HepG2 (cell line): Measurements from ENCODE around the gene TBC1D5. TPM values are rescaled to one million over a fixed set of nuclear protein-coding genes. Genes with fewer than 3 reads are reported as not detected.

ENCODE experiments used
- ATAC-seq: fragments of 200-7000 bp; cut with Tn5 transposase; 3 replicates; pipeline ENCODE4 v1.9.1; 2020; ENCODE audit warnings: mild to moderate bottlenecking, moderate library complexity
- BruUV-seq: library from RNA; stranded (reverse); fragments of 400-500 nt; replicated peaks from 2 replicates; lab custom pipeline; 2021; lab: Mats Ljungman, UMichigan
- CTCF ChIA-PET: fragments of 300-600 bp; formaldehyde crosslinking; extraction: SDS; loops from one replicate; lab custom pipeline; 2021; ENCODE audit warnings: low total read pairs, inconsistent platforms, low intra/inter-chr PET ratio; lab: Yijun Ruan, JAX
- POLR2A ChIA-PET: fragments of 350-600 bp; sonication (Branson Sonifier 250); formaldehyde crosslinking; loops from one replicate; lab custom pipeline; 2020; ENCODE audit warnings: antibody characterized with exemption, inconsistent platforms; lab: Yijun Ruan, JAX
- DNase-seq: peaks from one replicate; pipeline ENCODE4 v3.0.0-alpha.2; 2015; ENCODE audit warnings: low spot score
- FAIRE-seq: peaks from 3 replicates; lab custom pipeline; 2011; peaks lifted over from hg19 to GRCh38; lab: Jason Lieb, UNC
- H2AFZ ChIP-seq: one replicate; pipeline ENCODE4 v1.6.1; 2011; ENCODE audit warnings: low read length, inconsistent platforms
- H3K27ac ChIP-seq: fragments of 300-600 bp; 3 replicates; pipeline ENCODE4 v1.8.0; 2011; ENCODE audit warnings: mixed run types, mild to moderate bottlenecking, mixed read lengths, low read length, inconsistent platforms; ENCODE audit not compliant: insufficient read depth; ENCODE audit errors: extremely low read length
- H3K27me3 ChIP-seq, 2 experiments: fragments of 200-600 bp in 1 of 2; 2 replicates in 1 of 2; 3 replicates in 1 of 2; pipeline versions ENCODE4 v1.6.0 to v1.8.0; 2011; ENCODE audit warnings: low read length in 2 of 2, mild to moderate bottlenecking in 2 of 2, moderate library complexity in 2 of 2, inconsistent platforms in 1 of 2; ENCODE audit not compliant: insufficient read depth in 2 of 2, control insufficient read depth in 1 of 2
- H3K36me3 ChIP-seq, 2 experiments: fragments of 200-600 bp in 1 of 2; replicated peaks in 1 of 2; 2 replicates in 1 of 2; 3 replicates in 1 of 2; pipeline versions ENCODE4 v1.5.1 to v1.8.0; 2011; ENCODE audit warnings: low read length in 2 of 2, inconsistent platforms in 1 of 2; ENCODE audit not compliant: insufficient read depth in 2 of 2, control insufficient read depth in 1 of 2
- H3K4me1 ChIP-seq: 2 replicates; pipeline ENCODE4 v1.5.1; 2012; ENCODE audit warnings: low read length, inconsistent platforms; ENCODE audit not compliant: insufficient read depth
- H3K4me2 ChIP-seq: 2 replicates; pipeline ENCODE4 v1.6.0; 2011; ENCODE audit warnings: low read depth, low read length, inconsistent platforms
- H3K4me3 ChIP-seq, 3 experiments: fragments of 200-600 bp in 1 of 3; sonication (generic), shearing (Covaris generic) in 1 of 3; replicated peaks in 1 of 3; 2 replicates each; pipeline ENCODE4 v1.5.1; 2011 to 2016; ENCODE audit warnings: low read length in 3 of 3, inconsistent platforms in 2 of 3, low read depth in 2 of 3, mild to moderate bottlenecking in 2 of 3, control low read depth in 1 of 3, mixed read lengths in 1 of 3; ENCODE audit not compliant: insufficient read depth in 1 of 3
- H3K79me2 ChIP-seq: one replicate; pipeline ENCODE4 v1.6.1; 2011; ENCODE audit warnings: low read length, inconsistent platforms; ENCODE audit not compliant: insufficient read depth
- H3K9ac ChIP-seq: 2 replicates; pipeline ENCODE4 v1.6.0; 2011; ENCODE audit warnings: mild to moderate bottlenecking, low read depth, low read length, inconsistent platforms; ENCODE audit not compliant: insufficient read depth
- H3K9me3 ChIP-seq: 2 replicates; pipeline ENCODE4 v1.5.1; 2012; ENCODE audit warnings: mild to moderate bottlenecking, low read length
- H4K20me1 ChIP-seq: 2 replicates; pipeline ENCODE4 v1.6.0; 2011; ENCODE audit warnings: inconsistent platforms, mild to moderate bottlenecking, low read length, moderate library complexity; ENCODE audit not compliant: insufficient read depth
- ARID2 ChIP-seq: sonication (generic); formaldehyde crosslinking; IDR thresholded peaks from 2 replicates; pipeline ENCODE4 v1.8.1; 2022; ENCODE audit warnings: mild to moderate bottlenecking, missing genetic modification reagents, borderline replicate concordance
- DNMT1 ChIP-seq: sonication (generic); formaldehyde crosslinking; IDR thresholded peaks from 2 replicates; pipeline ENCODE4 v1.5.1; 2020; ENCODE audit warnings: mild to moderate bottlenecking, missing genetic modification reagents
- EHMT2 ChIP-seq: fragments of 200-600 bp; sonication (generic); IDR thresholded peaks from 2 replicates; pipeline ENCODE4 v1.7.0; 2017; ENCODE audit warnings: antibody characterized with exemption, low read depth, low read length, borderline replicate concordance
- HNRNPUL1 ChIP-seq: fragments of 200-400 bp; formaldehyde crosslinking; IDR thresholded peaks from 2 replicates; pipeline ENCODE4 v1.6.1; 2017; ENCODE audit warnings: low read depth, mild to moderate bottlenecking, low read length, moderate library complexity
- HOXA3 ChIP-seq: sonication (generic); formaldehyde crosslinking; IDR thresholded peaks from 2 replicates; pipeline ENCODE4 v1.5.0; 2020; ENCODE audit warnings: missing genetic modification reagents
- LBX2 ChIP-seq: sonication (generic); formaldehyde crosslinking; IDR thresholded peaks from 2 replicates; pipeline ENCODE4 v1.5.0; 2020; ENCODE audit warnings: missing genetic modification reagents, mild to moderate bottlenecking, borderline replicate concordance
- MXI1 ChIP-seq: IDR thresholded peaks from 3 replicates; pipeline ENCODE4 v1.6.1; 2012; ENCODE audit warnings: low read depth, low read length, inconsistent platforms, borderline replicate concordance
- TSC22D2 ChIP-seq: sonication (generic); formaldehyde crosslinking; IDR thresholded peaks from 2 replicates; pipeline ENCODE4 v1.5.1; 2020; ENCODE audit warnings: missing genetic modification reagents, mild to moderate bottlenecking, borderline replicate concordance
- ZNF788 ChIP-seq: sonication (generic); formaldehyde crosslinking; IDR thresholded peaks from 2 replicates; pipeline ENCODE4 v1.5.0; 2020; ENCODE audit warnings: mild to moderate bottlenecking, missing genetic modification reagents, borderline replicate concordance
- WGBS: methylation state at CpG from one replicate; pipeline ENCODE4 v1.1.6; 2017; ENCODE audit warnings: low lambda C conversion rate; 5-methylcytosine and 5-hydroxymethylcytosine counted together
- in situ Hi-C: cut with HindIII; loops from 2 replicates; pipeline ENCODE4 v1.10.0; 2017; ENCODE audit warnings: low pct_unique_long_range_greater_than_20kb; ENCODE audit not compliant: extremely low pct_ligation_motif_present
- intact Hi-C: fragments of 100-400 bp; cut with micrococcal nuclease; formaldehyde crosslinking; loops from one replicate; pipeline ENCODE4 v1.10.0; 2022; ENCODE audit not compliant: unreplicated experiment
- polyA plus RNA-seq, 8 experiments: library from polyadenylated mRNA; depleted of rRNA in 3 of 8; stranded (reverse) in 7 of 8; unstranded in 1 of 8; fragments of >200 nt; fragmentation: Illumina TruSeq in 4 of 8; extraction: Trizol in 4 of 8; gene quantifications; 2 replicates each; pipeline versions ENCODE4 v1.2.1 to v1.2.3, GENCODE V29; 2011 to 2016; ENCODE audit warnings: low read depth in 4 of 8, missing spikeins in 1 of 8, mixed read lengths in 1 of 8; ENCODE audit not compliant: insufficient read depth in 1 of 8
- total RNA-seq, 5 experiments: library from RNA; depleted of rRNA; stranded (reverse); fragments of >200 nt; fragmentation: Illumina TruSeq; extraction: Trizol; gene quantifications; 2 replicates each; pipeline ENCODE4 v1.2.3, GENCODE V29; 2016; ENCODE audit warnings: low read depth in 1 of 5
- TF ChIP-seq, protein P1 (sequence below): sonication (generic); formaldehyde crosslinking; IDR thresholded peaks from 2 replicates; pipeline ENCODE4 v1.4.0; 2020; ENCODE audit warnings: missing genetic modification reagents, low read depth, mild to moderate bottlenecking, borderline replicate concordance
- TF ChIP-seq, protein P2 (sequence below): sonication (generic); formaldehyde crosslinking; IDR thresholded peaks from 2 replicates; pipeline ENCODE4 v1.5.0; 2020; ENCODE audit warnings: mild to moderate bottlenecking, missing genetic modification reagents, borderline replicate concordance
- TF ChIP-seq, protein P3 (sequence below): sonication (generic); formaldehyde crosslinking; IDR thresholded peaks from 2 replicates; pipeline ENCODE4 v1.8.0; 2022; ENCODE audit warnings: missing genetic modification reagents, low read depth, mild to moderate bottlenecking, borderline replicate concordance

Gene TBC1D5
- total and polyA plus RNA-seq, 2 of the 13 experiments (the other 11 are each of a cell fraction or from before 2014, with no cell fraction given), result 19.2 to 33.3 TPM

- TF ChIP-seq, protein P1, sequence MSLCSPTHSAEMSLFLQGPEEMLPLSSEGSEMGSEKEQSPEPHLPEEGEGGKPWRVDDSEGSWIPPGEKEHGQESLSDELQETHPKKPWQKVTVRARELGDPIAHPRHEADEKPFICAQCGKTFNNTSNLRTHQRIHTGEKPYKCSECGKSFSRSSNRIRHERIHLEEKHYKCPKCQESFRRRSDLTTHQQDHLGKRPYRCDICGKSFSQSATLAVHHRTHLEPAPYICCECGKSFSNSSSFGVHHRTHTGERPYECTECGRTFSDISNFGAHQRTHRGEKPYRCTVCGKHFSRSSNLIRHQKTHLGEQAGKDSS (CRISPR knock-in tag), result no peak
- TF ChIP-seq MXI1 (no peak), HOXA3 (CRISPR knock-in tag) (no peak)
Measured at GRCh38 chr3:17749705-17750293, 7.4 kb upstream of the TBC1D5 start (continued).

- in situ Hi-C loops, result no loop called here
- ATAC-seq (peak; percentile 46), FAIRE-seq (no peak), DNase-seq (no peak)
- Histone ChIP-seq H3K4me2 (peak overlapping the region; percentile 73), H4K20me1 (no peaks in the 10 kb centered on the region), H3K4me3 (peak overlapping the region in 2 of 3 experiments; percentile 40 to 43; a peak in 2 of 6 replicates), H3K36me3 (no peaks in the 10 kb centered on the region), H3K79me2 (no peaks in the 10 kb centered on the region), H3K4me1 (peaks cover 56% of the 10 kb centered on the region), H3K27me3 (no peaks in the 10 kb centered on the region), H2AFZ (peak overlapping the region; percentile 48), H3K9me3 (no peaks in the 10 kb centered on the region), H3K9ac (no peak overlapping the region), H3K27ac (no peak overlapping the region)
- ChIA-PET CTCF (no interaction called here), POLR2A (no interaction called here)
- 73% methylated on average over 1 of the region's 1 CpG for WGBS
- intact Hi-C loops, result no loop called here
- TF ChIP-seq DNMT1 (CRISPR knock-in tag), result no peak
- TF ChIP-seq ARID2, result no peak
- no peak for TF ChIP-seq ZNF788 (CRISPR knock-in tag)
- TF ChIP-seq HOXA3 (CRISPR knock-in tag), result no peak
- TF ChIP-seq, protein P2, sequence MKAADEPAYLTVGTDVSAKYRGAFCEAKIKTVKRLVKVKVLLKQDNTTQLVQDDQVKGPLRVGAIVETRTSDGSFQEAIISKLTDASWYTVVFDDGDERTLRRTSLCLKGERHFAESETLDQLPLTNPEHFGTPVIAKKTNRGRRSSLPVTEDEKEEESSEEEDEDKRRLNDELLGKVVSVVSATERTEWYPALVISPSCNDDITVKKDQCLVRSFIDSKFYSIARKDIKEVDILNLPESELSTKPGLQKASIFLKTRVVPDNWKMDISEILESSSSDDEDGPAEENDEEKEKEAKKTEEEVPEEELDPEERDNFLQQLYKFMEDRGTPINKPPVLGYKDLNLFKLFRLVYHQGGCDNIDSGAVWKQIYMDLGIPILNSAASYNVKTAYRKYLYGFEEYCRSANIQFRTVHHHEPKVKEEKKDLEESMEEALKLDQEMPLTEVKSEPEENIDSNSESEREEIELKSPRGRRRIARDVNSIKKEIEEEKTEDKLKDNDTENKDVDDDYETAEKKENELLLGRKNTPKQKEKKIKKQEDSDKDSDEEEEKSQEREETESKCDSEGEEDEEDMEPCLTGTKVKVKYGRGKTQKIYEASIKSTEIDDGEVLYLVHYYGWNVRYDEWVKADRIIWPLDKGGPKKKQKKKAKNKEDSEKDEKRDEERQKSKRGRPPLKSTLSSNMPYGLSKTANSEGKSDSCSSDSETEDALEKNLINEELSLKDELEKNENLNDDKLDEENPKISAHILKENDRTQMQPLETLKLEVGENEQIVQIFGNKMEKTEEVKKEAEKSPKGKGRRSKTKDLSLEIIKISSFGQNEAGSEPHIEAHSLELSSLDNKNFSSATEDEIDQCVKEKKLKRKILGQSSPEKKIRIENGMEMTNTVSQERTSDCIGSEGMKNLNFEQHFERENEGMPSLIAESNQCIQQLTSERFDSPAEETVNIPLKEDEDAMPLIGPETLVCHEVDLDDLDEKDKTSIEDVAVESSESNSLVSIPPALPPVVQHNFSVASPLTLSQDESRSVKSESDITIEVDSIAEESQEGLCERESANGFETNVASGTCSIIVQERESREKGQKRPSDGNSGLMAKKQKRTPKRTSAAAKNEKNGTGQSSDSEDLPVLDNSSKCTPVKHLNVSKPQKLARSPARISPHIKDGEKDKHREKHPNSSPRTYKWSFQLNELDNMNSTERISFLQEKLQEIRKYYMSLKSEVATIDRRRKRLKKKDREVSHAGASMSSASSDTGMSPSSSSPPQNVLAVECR (CRISPR knock-in tag), result no peak
- no peak for TF ChIP-seq HNRNPUL1
- TF ChIP-seq TSC22D2 (CRISPR knock-in tag), result no peak
- TF ChIP-seq LBX2 (CRISPR knock-in tag), result no peak
- no peak for TF ChIP-seq EHMT2
- TF ChIP-seq, protein P3, sequence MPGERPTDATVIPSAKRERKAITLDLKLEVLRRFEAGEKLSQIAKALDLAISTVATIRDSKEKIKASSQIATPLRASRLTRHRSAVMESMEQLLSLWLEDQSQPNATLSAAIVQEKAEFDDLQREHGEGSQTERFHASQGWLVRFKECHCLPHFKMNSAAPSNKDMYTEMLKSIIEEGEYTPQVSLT (CRISPR knock-in tag), result no peak
- no TSS peak for BruUV-seq
Measured at GRCh38 chr3:17749281-17749680, 6.8 kb upstream of the TBC1D5 start.
